NT2/D1 (cell line): ENCODE data around the gene ACER3.

ENCODE experiments used
- DNase-seq: peaks from one replicate; pipeline ENCODE4 v3.0.0-alpha.2; 2011; ENCODE audit warnings: low read depth, low spot score
- H3K27me3 ChIP-seq: 2 replicates; pipeline ENCODE4 v1.6.0; 2011; ENCODE audit warnings: mild to moderate bottlenecking; ENCODE audit not compliant: insufficient read length, insufficient read depth
- H3K36me3 ChIP-seq: 2 replicates; pipeline ENCODE4 v1.6.1; 2011; ENCODE audit warnings: mild to moderate bottlenecking, low read length, mixed read lengths; ENCODE audit not compliant: insufficient read depth, insufficient read length
- H3K4me1 ChIP-seq: 2 replicates; pipeline ENCODE4 v1.5.1; 2011; ENCODE audit not compliant: insufficient read depth, insufficient read length
- H3K4me3 ChIP-seq: 2 replicates; pipeline ENCODE4 v1.5.1; 2011; ENCODE audit warnings: low read depth; ENCODE audit not compliant: insufficient read length
- H3K9ac ChIP-seq: 2 replicates; pipeline ENCODE4 v1.6.0; 2011; ENCODE audit warnings: low read depth; ENCODE audit not compliant: insufficient read length
- H3K9me3 ChIP-seq: 2 replicates; pipeline ENCODE4 v1.5.1; 2011; ENCODE audit warnings: mild to moderate bottlenecking, low read length; ENCODE audit not compliant: insufficient read depth
- SUZ12 ChIP-seq: IDR thresholded peaks from 2 replicates; pipeline ENCODE4 v1.6.1; 2011; ENCODE audit not compliant: insufficient read length, insufficient read depth; ENCODE audit errors: extremely low read depth
- YY1 ChIP-seq: IDR thresholded peaks from 2 replicates; pipeline ENCODE4 v1.6.1; 2011; ENCODE audit not compliant: insufficient read length, insufficient read depth
- ZNF274 ChIP-seq: IDR thresholded peaks from 2 replicates; pipeline ENCODE4 v1.6.1; 2011; ENCODE audit warnings: mild to moderate bottlenecking, low read depth, low read length

The ACER3 gene

GRCh38 chr11:77063861-77064260, 203.1 kb downstream of the ACER3 start:
- no peak for DNase-seq

GRCh38 chr11:77064648-77065217, 204.0 kb downstream of the ACER3 start:
- peaks cover 3% of the 10 kb centered on the region for H3K4me1 ChIP-seq
- no peak for DNase-seq
- H3K4me3 ChIP-seq = no peak overlapping the region
- no peak overlapping the region for H3K9ac ChIP-seq
- H3K27me3 ChIP-seq = peaks cover 26% of the 10 kb centered on the region
- TF ChIP-seq YY1 = no peak
- TF ChIP-seq SUZ12 = no peak
- TF ChIP-seq ZNF274 = no peak
- H3K9me3 ChIP-seq = no peaks in the 10 kb centered on the region
- no peaks in the 10 kb centered on the region for H3K36me3 ChIP-seq

More at GRCh38 chr11:77063861-77064260, 203.1 kb downstream of the ACER3 start:
- no peaks in the 10 kb centered on the region for H3K36me3 ChIP-seq
- H3K4me3 ChIP-seq = no peak overlapping the region
- TF ChIP-seq YY1 = no peak
- no peak for TF ChIP-seq ZNF274
- no peak for TF ChIP-seq SUZ12
- H3K9me3 ChIP-seq = no peaks in the 10 kb centered on the region
- H3K4me1 ChIP-seq = peaks cover 3% of the 10 kb centered on the region
- no peak overlapping the region for H3K9ac ChIP-seq
- H3K27me3 ChIP-seq = peaks cover 26% of the 10 kb centered on the region

- no peak for TF ChIP-seq ZNF274
- TF ChIP-seq SUZ12 = no peak
- TF ChIP-seq YY1 = no peak
Observed at GRCh38 chr11:77065878-77066228, 205.1 kb downstream of the ACER3 start.

GRCh38 chr11:77066229-77067042, 205.7 kb downstream of the ACER3 start, which contains the start of gene CAPN5:
Gene CAPN5 (plus strand): TSS chr11:77066971. CDS start chr11:77084887, 17,916 bp downstream.
- TF ChIP-seq ZNF274 (no peak), YY1 (no peak), SUZ12 (no peak)
- H3K9ac ChIP-seq = peak within 1 kb of the TSS; percentile 67
- H3K9me3 ChIP-seq = no peaks in the 10 kb centered on the region
- H3K36me3 ChIP-seq = no peaks in the 10 kb centered on the region
- H3K27me3 ChIP-seq = peaks cover 26% of the 10 kb centered on the region
- peak within 1 kb of the TSS; percentile 49 for H3K4me3 ChIP-seq
- H3K4me1 ChIP-seq = peaks cover 3% of the 10 kb centered on the region
- peak; percentile 91 for DNase-seq

More at GRCh38 chr11:77065878-77066228, 205.1 kb downstream of the ACER3 start:
- peak overlapping the region; percentile 67 for H3K9ac ChIP-seq
- no peaks in the 10 kb centered on the region for H3K9me3 ChIP-seq
- H3K4me1 ChIP-seq = peaks cover 3% of the 10 kb centered on the region
- H3K27me3 ChIP-seq = peaks cover 26% of the 10 kb centered on the region
- DNase-seq = no peak
- H3K36me3 ChIP-seq = no peaks in the 10 kb centered on the region
- peak overlapping the region; percentile 43 for H3K4me3 ChIP-seq

- peak overlapping the region; percentile 49 for H3K4me3 ChIP-seq
- peaks cover 6% of the 10 kb centered on the region for H3K4me1 ChIP-seq
- TF ChIP-seq ZNF274 = no peak
- no peak for TF ChIP-seq SUZ12
- no peak for TF ChIP-seq YY1
- no peak for DNase-seq
- peak overlapping the region; percentile 32 for H3K9ac ChIP-seq
- H3K27me3 ChIP-seq = peaks cover 26% of the 10 kb centered on the region
- no peaks in the 10 kb centered on the region for H3K9me3 ChIP-seq
- H3K36me3 ChIP-seq = no peaks in the 10 kb centered on the region
Observed at GRCh38 chr11:77067861-77068443, 207.2 kb downstream of the ACER3 start.

GRCh38 chr11:77068457-77069335, 208.0 kb downstream of the ACER3 start:
- peaks cover 13% of the 10 kb centered on the region for H3K4me1 ChIP-seq
- no peaks in the 10 kb centered on the region for H3K9me3 ChIP-seq
- H3K36me3 ChIP-seq = no peaks in the 10 kb centered on the region
- no peak overlapping the region for H3K9ac ChIP-seq
- peaks cover 23% of the 10 kb centered on the region for H3K27me3 ChIP-seq
- TF ChIP-seq ZNF274 = no peak
- TF ChIP-seq SUZ12 = no peak
- no peak for TF ChIP-seq YY1
- no peak overlapping the region for H3K4me3 ChIP-seq
- no peak for DNase-seq
